ENCODE results near the gene CTNNBIP1.
A peak's percentile ranks its signal among the peaks of the same experiment; 100 is the strongest.

The CTNNBIP1 gene

GRCh38 chr1:9852004-9852403, 58.1 kb downstream of the CTNNBIP1 start:
- DNase-seq: no peak

GRCh38 chr1:9850442-9851162, 59.5 kb downstream of the CTNNBIP1 start:
- DNase-seq: no peak

GRCh38 chr1:9849691-9850441, 60.2 kb downstream of the CTNNBIP1 start:
- peak; percentile 71 for DNase-seq

GRCh38 chr1:9848022-9848421, 62.0 kb downstream of the CTNNBIP1 start:
- no peak for DNase-seq

- no peak for DNase-seq
These were observed 62.8 kb downstream of the CTNNBIP1 start for GRCh38 chr1:9847269-9847668.

GRCh38 chr1:9846611-9847171, 63.4 kb downstream of the CTNNBIP1 start:
- no peak for DNase-seq

GRCh38 chr1:9845914-9846313, 64.2 kb downstream of the CTNNBIP1 start:
- peak; percentile 21 for DNase-seq

GRCh38 chr1:9844756-9845155, 65.3 kb downstream of the CTNNBIP1 start:
- no peak for DNase-seq

GRCh38 chr1:9844106-9844505, 66.0 kb downstream of the CTNNBIP1 start:
- DNase-seq: no peak

GRCh38 chr1:9843576-9843945, 66.5 kb downstream of the CTNNBIP1 start:
- DNase-seq: no peak

GRCh38 chr1:9842781-9843575, 67.1 kb downstream of the CTNNBIP1 start:
- no peak for DNase-seq

GRCh38 chr1:9842073-9842711, 67.9 kb downstream of the CTNNBIP1 start:
- DNase-seq: no peak

- no peak for DNase-seq
These were observed 68.6 kb downstream of the CTNNBIP1 start for GRCh38 chr1:9841460-9841859.

GRCh38 chr1:9840176-9840575, 69.9 kb downstream of the CTNNBIP1 start:
- DNase-seq: no peak

GRCh38 chr1:9838946-9839345, 71.1 kb downstream of the CTNNBIP1 start:
- DNase-seq: no peak

- DNase-seq: no peak
These were observed 73.5 kb downstream of the CTNNBIP1 start for GRCh38 chr1:9836632-9836960.

- DNase-seq: no peak
These were observed 74.1 kb downstream of the CTNNBIP1 start for GRCh38 chr1:9835758-9836631.

- no peak for DNase-seq
These were observed 74.7 kb downstream of the CTNNBIP1 start for GRCh38 chr1:9835404-9835757.

GRCh38 chr1:9833632-9834031, 76.4 kb downstream of the CTNNBIP1 start:
- DNase-seq: peak; percentile 19

- peak; percentile 33 for DNase-seq
These were observed 82.4 kb downstream of the CTNNBIP1 start for GRCh38 chr1:9827558-9828185.

GRCh38 chr1:9826616-9827015, 83.5 kb downstream of the CTNNBIP1 start:
- no peak for DNase-seq

GRCh38 chr1:9826087-9826486, 84.0 kb downstream of the CTNNBIP1 start:
- DNase-seq: no peak
